Retinal pigment epithelial cell (primary cell): Measurements from ENCODE around the gene CCDC142.
"Not testable (repeated sequence)": the region's sequence is repeated elsewhere in the genome, so short reads cannot be mapped to it uniquely, and the experiment has no call there.

ENCODE experiments used
- DNase-seq: peaks from one replicate; pipeline ENCODE4 v3.0.0-alpha.2; 2010; ENCODE audit warnings: low read depth
- H3K4me3 ChIP-seq: 2 replicates; pipeline ENCODE4 v1.5.1; 2011; ENCODE audit warnings: mild to moderate bottlenecking, low read length, control low read depth, moderate library complexity
- CTCF ChIP-seq: conservative IDR thresholded peaks from 2 replicates; pipeline ENCODE4 v1.5.1; 2011; ENCODE audit warnings: low read depth, low read length, control low read depth, inconsistent platforms

CCDC142 gene

GRCh38 chr2:74448771-74449170 is 34.0 kb downstream of the CCDC142 start:
- no peak for DNase-seq
- no peak overlapping the region for H3K4me3 ChIP-seq
- TF ChIP-seq CTCF = no peak

- DNase-seq = no peak
- no peak overlapping the region for H3K4me3 ChIP-seq
Measured at GRCh38 chr2:74447230-74447999, 35.4 kb downstream of the CCDC142 start.

GRCh38 chr2:74444498-74445318 is 38.1 kb downstream of the CCDC142 start:
- no peak for TF ChIP-seq CTCF
- H3K4me3 ChIP-seq = no peak overlapping the region
- no peak for DNase-seq

More at GRCh38 chr2:74447230-74447999, 35.4 kb downstream of the CCDC142 start:
- no peak for TF ChIP-seq CTCF

- not testable (repeated sequence) for DNase-seq, H3K4me3 ChIP-seq
Measured at GRCh38 chr2:74442483-74443297, 40.1 kb downstream of the CCDC142 start.

GRCh38 chr2:74441690-74442482 is 40.9 kb downstream of the CCDC142 start, which contains the start of gene RTKN:
Gene RTKN (minus strand): TSS chr2:74441937. CDS start chr2:74441816, 121 bp downstream.
- TF ChIP-seq CTCF = no peak
- H3K4me3 ChIP-seq = peak within 1 kb of the TSS; percentile 65
- DNase-seq = no peak

GRCh38 chr2:74441170-74441689 is 41.6 kb downstream of the CCDC142 start:
- H3K4me3 ChIP-seq = peak overlapping the region; percentile 65
- no peak for DNase-seq
- no peak for TF ChIP-seq CTCF
